ENCODE measurements around the gene CCL18.
"Not testable (repeated sequence)": the region's sequence is repeated elsewhere in the genome, so short reads cannot be mapped to it uniquely, and the experiment has no call there.

DNA sequence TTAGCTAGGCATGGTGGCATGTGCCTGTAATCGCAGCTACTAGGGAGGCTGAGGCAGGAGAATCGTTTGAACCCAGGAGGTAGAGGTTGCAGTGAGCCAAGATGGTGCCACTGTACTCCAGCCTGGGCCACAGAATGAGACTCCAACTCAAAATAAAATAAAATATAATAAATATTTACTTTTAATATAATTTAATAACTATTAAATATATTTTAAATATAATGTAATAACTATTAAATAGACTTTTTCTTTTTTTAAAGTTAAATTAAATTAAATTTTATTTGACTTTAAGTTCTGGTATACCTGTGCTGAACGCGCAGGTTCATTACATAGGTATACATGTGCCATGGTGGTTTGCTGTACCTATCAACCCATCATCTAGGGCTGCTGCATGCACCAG, 48.2 kb upstream of the CCL18 start:
- TF ChIP-seq SUZ12 (IDR thresholded peaks at IDR 0.05; ENCODE audit: extremely low read depth, insufficient read depth, insufficient read length); ZNF274 (IDR thresholded peaks at IDR 0.05; ENCODE audit: low read depth, low read length); YY1 (IDR thresholded peaks at IDR 0.05; ENCODE audit: insufficient read depth, insufficient read length): not testable (repeated sequence)
